Mesodermal cell (in vitro differentiated cells): ENCODE results near the gene STPG3.

Source experiments
- H3K27ac ChIP-seq: 2 replicates; pipeline ENCODE4 v1.7.0; 2013; ENCODE audit warnings: mild to moderate bottlenecking, low read depth, low read length, moderate library complexity; ENCODE audit not compliant: severe bottlenecking
- H3K36me3 ChIP-seq: 2 replicates; pipeline ENCODE4 v1.7.1; 2013; ENCODE audit warnings: mild to moderate bottlenecking, low read length, moderate library complexity; ENCODE audit not compliant: control insufficient read depth, insufficient read depth
- H3K4me1 ChIP-seq: one replicate; pipeline ENCODE4 v1.7.1; 2013; ENCODE audit warnings: mild to moderate bottlenecking, low read length; ENCODE audit not compliant: insufficient read depth, control insufficient read depth, poor library complexity, severe bottlenecking
- H3K4me3 ChIP-seq: 2 replicates; pipeline ENCODE4 v1.7.0; 2013; ENCODE audit warnings: low read length, control low read depth, mild to moderate bottlenecking; ENCODE audit not compliant: insufficient read depth, poor library complexity, severe bottlenecking; ENCODE audit errors: extremely low read depth
- H3K9me3 ChIP-seq: 2 replicates; pipeline ENCODE4 v1.7.1; 2013; ENCODE audit warnings: mild to moderate bottlenecking, low read length, moderate library complexity; ENCODE audit not compliant: control insufficient read depth
- WGBS, 2 experiments: methylation state at CpG; one replicate each; pipeline ENCODE4 v1.1.5; 2013; ENCODE audit warnings: missing lambda C conversion rate in 2 of 2; ENCODE audit not compliant: insufficient coverage in 2 of 2; 5-methylcytosine and 5-hydroxymethylcytosine counted together

Gene STPG3

DNA sequence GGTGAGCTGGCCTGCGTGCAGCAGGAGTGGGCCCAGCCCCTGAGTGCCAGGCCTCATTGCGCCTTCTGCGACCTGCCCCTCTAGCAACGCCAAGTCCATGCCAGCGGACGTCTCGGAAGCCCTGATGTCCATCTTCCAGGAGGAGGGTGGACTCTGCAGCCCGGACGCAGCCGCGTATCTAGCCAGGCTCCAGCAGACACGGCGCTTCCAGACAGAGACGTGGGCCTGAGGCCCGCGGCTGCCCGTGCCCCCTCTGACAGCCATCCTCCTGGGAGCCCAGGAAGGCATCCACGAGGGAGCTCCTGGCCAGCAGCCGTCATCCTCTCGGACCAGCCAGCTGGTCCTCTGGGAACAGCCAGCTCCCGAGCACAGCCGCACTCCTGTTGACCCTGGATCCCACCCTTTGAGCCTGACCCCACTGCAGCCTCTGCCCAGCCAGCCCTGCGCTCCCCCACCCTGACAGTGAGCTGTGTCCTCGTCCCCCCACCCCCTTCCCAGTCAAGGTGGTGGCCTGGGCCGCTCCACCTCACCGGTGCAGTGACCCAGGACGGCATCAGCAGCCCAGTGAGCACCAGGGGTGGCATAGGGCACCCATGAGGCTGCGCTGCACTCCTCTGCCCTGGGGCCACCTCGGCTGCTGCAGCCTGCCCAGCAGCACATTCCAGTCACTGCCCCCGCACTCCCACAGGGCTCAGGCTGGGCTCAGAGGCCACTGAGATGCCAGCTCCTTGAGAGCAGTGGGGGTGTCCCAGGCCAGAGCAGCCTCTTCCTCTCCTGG is 34.7 kb upstream of the STPG3 start:
- no peak overlapping the region for H3K4me3 ChIP-seq
- H3K27ac ChIP-seq: no peak overlapping the region
- peaks cover 33% of the 10 kb centered on the region for H3K36me3 ChIP-seq
- WGBS, 2 experiments: 96 to 98% methylated on average over 27 to 28 of the region's 30 CpGs
- peaks cover 18% of the 10 kb centered on the region for H3K4me1 ChIP-seq
- no peaks in the 10 kb centered on the region for H3K9me3 ChIP-seq

DNA sequence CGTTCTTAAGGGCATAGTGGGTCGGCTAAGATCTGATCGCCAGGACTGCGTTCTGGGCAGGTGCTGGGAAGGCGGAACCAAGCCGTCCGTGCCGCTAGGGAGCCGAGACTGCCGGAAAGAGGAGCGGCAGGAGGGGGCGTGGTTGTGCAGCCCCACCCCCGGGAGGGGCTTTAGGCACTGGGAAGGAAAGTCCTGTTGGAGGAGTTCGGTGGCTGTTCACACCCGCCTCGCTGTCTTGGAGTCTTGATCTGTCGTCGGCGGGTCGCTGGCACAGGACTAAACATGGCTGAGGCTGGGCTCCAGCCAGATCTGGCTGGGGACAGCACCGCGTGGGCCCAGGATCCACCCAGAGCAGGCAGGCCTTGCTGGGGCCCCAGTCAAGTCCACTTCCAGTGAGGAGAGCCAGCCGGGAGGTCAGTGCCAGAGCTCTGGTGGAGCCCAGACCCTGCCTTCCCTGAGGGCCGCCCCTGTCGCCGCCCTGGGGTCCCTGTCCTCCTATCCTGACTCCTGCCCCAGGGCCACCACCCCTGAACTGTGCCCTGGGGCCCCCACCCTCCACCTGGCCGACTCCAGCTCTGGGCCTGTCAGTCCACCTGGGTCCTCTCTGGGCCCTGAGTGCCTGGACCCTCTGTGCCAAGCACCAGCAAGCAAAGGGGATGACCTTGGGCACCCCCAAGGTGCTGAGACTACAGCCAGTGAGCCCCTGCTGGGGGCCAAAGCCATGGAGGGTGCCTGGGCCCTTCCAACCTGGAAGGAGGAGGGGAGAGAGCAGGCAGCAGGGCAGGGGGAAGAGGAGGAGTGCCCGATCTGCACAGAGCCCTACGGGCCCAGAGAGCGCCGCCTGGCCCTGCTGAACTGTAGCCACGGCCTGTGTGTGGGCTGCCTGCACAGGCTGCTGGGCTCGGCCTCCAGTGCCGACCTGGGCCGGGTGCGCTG is 33.5 kb upstream of the STPG3 start:
- Histone ChIP-seq H3K9me3 (no peaks in the 10 kb centered on the region), H3K36me3 (peaks cover 33% of the 10 kb centered on the region), H3K4me3 (no peak overlapping the region), H3K4me1 (peaks cover 18% of the 10 kb centered on the region), H3K27ac (peak overlapping the region; percentile 16)
- 60 to 62% methylated on average over 32 to 35 of the region's 36 CpGs for WGBS, 2 experiments

DNA sequence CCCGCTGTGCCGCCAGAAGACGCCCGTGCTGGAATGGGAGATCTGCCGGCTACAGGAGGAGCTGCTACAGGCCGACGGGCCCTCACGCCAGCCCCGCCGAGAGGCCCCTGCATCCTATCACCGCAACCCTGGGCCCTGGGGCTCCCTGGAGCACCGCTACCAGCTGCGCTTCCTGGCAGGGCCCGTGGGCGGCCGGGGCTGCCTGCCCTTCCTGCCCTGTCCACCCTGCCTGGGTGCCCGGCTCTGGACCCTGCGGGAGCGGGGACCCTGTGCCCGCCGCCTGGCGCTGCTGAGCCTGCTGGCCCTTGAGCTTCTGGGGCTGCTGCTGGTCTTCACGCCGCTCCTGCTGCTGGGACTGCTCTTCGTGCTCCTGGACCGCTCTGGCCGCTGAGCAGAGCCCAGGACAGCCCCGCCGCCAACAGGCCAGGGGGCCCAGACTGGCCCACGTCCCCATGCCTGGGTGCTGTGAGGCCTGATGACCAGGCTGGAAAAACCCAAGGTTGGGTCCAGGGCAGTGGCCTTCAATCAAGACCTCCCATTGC is 32.8 kb upstream of the STPG3 start:
- Histone ChIP-seq H3K4me1 (peaks cover 18% of the 10 kb centered on the region), H3K4me3 (no peak overlapping the region), H3K9me3 (no peaks in the 10 kb centered on the region), H3K27ac (peak overlapping the region; percentile 66), H3K36me3 (peaks cover 29% of the 10 kb centered on the region)
- WGBS, 2 experiments: 95 to 96% methylated on average over 27 to 30 of the region's 30 CpGs

DNA sequence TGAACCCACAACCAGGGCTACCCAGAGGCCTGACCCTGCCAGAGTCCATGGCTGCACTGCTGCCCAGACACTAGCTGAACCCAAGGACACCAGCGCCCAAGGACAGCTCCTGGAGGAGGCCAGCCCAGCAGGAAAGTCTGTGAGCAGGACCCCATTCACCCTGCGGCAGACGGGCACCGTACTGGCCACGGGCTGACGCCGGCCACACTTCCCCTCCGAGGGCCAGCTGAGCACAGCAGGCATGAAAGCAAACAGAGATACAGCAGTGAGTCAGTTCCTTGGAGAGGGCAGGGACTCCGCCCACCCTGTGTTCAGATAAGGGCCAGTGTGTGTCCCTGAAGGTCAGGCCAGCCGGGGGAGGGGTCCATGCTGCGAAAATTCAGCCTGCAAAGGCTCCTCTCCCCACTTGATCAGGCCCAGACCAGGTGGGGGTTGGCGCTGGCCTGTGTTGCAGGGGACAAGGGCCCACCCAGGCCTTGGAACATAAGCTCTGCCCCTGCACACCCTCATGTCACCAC is 32.3 kb upstream of the STPG3 start:
- H3K4me3 ChIP-seq: no peak overlapping the region
- WGBS, 2 experiments: 42 to 56% methylated on average over 10 to 12 of the region's 12 CpGs
- H3K36me3 ChIP-seq: peaks cover 24% of the 10 kb centered on the region
- no peaks in the 10 kb centered on the region for H3K9me3 ChIP-seq
- peak overlapping the region; percentile 66 for H3K27ac ChIP-seq
- peaks cover 18% of the 10 kb centered on the region for H3K4me1 ChIP-seq

DNA sequence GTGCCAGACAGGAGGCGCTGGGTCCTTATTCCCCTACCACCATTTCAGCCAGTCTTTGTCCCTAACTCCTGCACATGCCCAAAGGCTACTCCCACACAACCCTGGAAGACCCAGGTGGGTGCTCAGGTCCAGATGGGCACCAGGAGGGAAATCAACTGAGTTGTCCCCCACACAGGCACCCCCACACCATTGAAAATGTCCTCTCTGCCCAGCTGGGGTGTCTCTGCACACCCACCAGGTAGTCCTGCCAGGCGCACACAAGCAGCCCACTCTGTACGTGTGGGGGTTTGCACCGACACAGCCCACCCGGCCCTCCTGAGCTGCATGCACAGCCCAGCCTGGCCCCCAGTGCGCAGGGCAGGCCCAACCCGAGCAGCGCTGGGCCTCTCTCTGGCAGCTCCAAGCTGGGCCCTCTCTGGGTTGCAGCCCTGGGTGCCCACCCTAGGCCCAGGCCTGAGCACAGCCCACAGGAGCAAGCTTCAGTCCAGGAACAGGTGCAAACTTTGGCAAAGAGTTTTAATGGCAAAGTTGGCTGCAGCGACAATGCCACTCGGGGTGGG is 31.2 kb upstream of the STPG3 start:
- 96 to 98% methylated on average over 8 to 10 of the region's 10 CpGs for WGBS, 2 experiments
- Histone ChIP-seq H3K27ac (no peak overlapping the region), H3K4me1 (peaks cover 21% of the 10 kb centered on the region), H3K36me3 (peaks cover 17% of the 10 kb centered on the region), H3K4me3 (no peak overlapping the region), H3K9me3 (no peaks in the 10 kb centered on the region)

DNA sequence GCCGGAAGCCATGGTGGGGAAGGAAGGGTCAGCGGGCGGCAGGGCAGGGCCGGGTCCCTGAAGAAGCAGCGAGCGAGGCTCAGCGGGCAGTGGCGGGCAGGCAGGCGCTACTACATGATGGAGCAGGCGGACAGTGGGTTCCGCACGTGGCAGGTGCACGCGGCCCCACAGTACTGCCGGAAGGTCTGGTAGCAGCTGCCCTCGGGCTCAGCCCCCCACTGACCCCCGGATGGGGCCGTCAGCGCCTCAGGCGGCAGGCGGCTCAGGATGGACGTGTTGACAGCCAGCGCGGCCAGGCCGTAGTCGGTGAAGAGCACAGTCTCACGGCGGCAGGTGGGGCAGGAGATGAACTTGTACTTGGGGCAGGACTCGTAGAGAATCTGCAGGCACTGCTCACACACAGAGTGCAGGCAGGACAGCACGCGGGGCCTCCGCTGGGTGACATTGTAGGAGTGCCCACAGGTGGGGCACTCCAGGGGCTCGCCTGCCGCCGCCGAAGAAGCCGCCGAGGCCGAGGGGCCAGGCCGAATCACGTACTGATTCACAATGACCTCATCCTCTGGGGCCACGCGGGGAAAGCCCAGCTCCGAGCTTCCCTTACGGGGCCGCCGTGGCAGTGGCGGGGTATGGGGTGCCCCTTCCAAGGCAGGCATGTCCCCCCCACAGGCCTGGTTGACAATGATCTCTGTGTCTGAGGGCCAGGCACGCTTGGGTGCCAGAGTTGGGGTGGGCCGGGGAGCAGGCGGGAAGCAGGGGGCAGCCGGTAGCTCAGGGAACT is 30.6 kb upstream of the STPG3 start:
- Histone ChIP-seq H3K4me1 (peaks cover 21% of the 10 kb centered on the region), H3K27ac (no peak overlapping the region), H3K36me3 (peaks cover 11% of the 10 kb centered on the region), H3K9me3 (no peaks in the 10 kb centered on the region), H3K4me3 (no peak overlapping the region)
- 96% methylated on average over 48 to 50 of the region's 52 CpGs for WGBS, 2 experiments

DNA sequence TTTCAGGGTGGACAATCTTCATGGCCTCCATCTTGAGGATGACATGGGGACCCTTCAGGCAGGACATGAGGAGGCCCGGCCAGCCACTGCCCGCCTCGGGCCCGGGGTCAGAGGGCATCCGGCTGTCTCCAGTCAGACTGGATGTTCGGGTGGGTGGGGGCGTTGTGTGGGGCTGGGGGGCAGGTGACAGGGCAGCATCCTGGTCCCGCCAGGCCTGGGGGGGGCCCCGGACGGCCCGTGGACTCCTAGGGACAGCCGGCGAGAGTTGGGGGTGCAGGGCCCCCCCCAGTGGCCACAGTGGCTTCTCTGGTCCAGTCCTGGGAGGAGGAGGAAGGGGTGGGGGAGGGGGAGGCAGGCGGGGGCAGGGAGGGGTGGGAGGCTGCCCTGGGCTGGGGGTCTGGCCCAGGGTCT is 30.0 kb upstream of the STPG3 start:
- Histone ChIP-seq H3K36me3 (peaks cover 7% of the 10 kb centered on the region), H3K4me3 (no peak overlapping the region), H3K9me3 (no peaks in the 10 kb centered on the region), H3K4me1 (peaks cover 21% of the 10 kb centered on the region), H3K27ac (no peak overlapping the region)
- 95% methylated on average over 4 of the region's 14 CpGs; no CpG with 5 or more reads in 1 of the 2 experiments for WGBS, 2 experiments

DNA sequence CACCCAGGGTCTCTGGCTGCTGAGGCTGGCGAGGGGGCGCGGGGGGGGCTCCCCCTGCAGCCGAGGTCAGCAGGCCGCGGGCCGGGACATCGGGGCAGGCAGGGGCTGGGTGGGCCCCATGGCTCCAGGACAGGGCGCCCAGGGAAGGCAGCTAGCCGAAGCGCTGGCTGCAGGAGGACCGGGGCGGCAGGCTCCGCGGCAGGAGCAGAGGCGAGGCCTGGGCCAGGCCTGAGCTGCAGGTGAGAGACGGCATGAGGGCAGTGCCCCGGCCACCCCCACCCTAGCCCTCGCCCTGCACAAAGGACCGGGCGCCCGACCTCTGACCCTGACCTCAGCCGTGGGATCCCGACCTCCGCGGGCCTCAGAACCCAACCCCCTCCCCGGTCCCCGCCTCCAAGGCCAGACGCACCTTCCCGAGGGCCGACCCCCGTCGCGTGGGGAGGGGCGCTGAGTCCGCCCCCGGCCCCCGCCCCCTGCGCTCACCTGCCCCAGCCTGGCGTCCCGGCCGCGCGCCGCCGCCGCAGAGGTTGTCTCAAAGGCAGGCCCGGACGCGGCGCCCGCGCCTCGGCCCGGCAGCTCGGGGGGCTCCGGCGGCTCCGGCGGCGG is 29.5 kb upstream of the STPG3 start:
- Histone ChIP-seq H3K36me3 (peaks cover 2% of the 10 kb centered on the region), H3K4me1 (peaks cover 21% of the 10 kb centered on the region), H3K27ac (no peak overlapping the region), H3K9me3 (no peaks in the 10 kb centered on the region), H3K4me3 (peak overlapping the region; percentile 36)
- 8 to 20% methylated on average over 20 to 54 of the region's 61 CpGs for WGBS, 2 experiments

DNA sequence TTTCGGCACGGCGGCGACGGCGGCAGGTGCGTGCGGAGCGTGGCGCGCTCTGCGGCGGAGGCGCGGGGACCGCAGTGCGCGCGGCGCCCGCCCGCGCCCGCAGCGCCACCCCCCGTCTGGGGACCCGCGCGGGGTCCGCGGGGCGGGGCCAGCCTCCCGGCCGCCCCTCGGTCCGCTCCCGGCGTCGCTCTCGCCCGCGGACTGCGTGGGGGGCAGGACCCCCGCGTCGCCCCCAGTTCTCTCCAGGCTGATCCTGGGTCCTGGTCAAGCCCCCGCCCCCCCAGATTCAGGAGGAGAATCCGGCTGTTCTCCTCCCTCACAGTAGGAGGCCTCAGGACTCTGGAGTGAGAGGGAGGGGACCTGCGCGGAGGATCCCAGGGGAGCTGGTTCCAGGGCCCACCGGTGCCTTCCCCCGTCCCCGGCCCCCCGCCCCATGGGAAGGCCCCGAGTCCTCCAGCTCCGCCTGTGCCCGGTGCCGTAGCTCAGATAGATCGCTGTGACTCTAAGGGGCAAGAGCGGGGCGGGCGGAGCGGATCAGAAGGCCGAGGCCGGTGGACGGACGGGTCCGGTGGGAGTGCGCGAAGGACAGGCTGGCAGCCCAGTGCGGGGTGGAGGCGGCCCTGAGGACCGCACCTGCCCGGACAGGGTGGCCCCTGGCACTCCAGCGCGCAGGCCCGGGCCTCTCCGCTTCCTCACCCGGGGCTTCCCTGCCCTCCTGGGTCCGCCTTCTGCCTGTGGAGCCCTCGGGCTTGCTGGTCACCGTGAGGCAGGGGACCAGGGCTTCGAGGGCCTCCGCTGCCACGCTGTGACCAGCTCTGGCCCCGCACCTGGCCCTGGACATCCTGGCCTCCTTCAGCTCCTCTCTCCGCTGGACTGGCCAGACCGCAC is 28.7 kb upstream of the STPG3 start, which contains the start of gene RNF208:
Gene RNF208, minus strand, starts transcription at position 51 of the 888 bp plus-strand sequence. CDS start 1,028 bp downstream, outside the sequence.
- H3K4me1 ChIP-seq: peaks cover 21% of the 10 kb centered on the region
- no peaks in the 10 kb centered on the region for H3K36me3 ChIP-seq
- WGBS, 2 experiments: 12 to 17% methylated on average over 44 to 70 of the region's 88 CpGs
- H3K9me3 ChIP-seq: no peaks in the 10 kb centered on the region
- no peak within 1 kb of the TSS for H3K27ac ChIP-seq
- peak within 1 kb of the TSS; percentile 82 for H3K4me3 ChIP-seq
